Neural cell (in vitro differentiated cells): ENCODE results near the gene CNST. TPM values are rescaled to one million over a fixed set of nuclear protein-coding genes. Genes with fewer than 3 reads are reported as not detected.

Experiments used
- H2AFZ ChIP-seq: fragments of 200-600, 300-800 bp; sonication (generic), shearing (Covaris generic); 2 replicates; pipeline ENCODE4 v1.6.0; 2014; ENCODE audit warnings: low read depth, mild to moderate bottlenecking, antibody characterized with exemption, low read length, moderate library complexity
- H3F3A ChIP-seq: fragments of 200-600 bp; shearing (Covaris generic); 2 replicates; pipeline ENCODE4 v1.6.1; 2016; ENCODE audit warnings: mild to moderate bottlenecking, moderate library complexity, mixed read lengths, antibody characterized with exemption, low read length; ENCODE audit not compliant: insufficient read depth, poor library complexity, severe bottlenecking
- H3K27ac ChIP-seq: fragments of 200-600, 300-800 bp; sonication (generic), shearing (Covaris generic); 2 replicates; pipeline ENCODE4 v1.5.1; 2014; ENCODE audit warnings: mild to moderate bottlenecking, low read length, moderate library complexity
- H3K27me3 ChIP-seq: fragments of 300-800, 200-600 bp; sonication (generic), shearing (Covaris generic); 2 replicates; pipeline ENCODE4 v1.6.0; 2014; ENCODE audit warnings: mild to moderate bottlenecking, low read depth, low read length, moderate library complexity; ENCODE audit not compliant: insufficient read depth
- H3K36me3 ChIP-seq: fragments of 300-800, 200-600 bp; sonication (generic), shearing (Covaris generic); 2 replicates; pipeline ENCODE4 v1.5.1; 2014; ENCODE audit warnings: mild to moderate bottlenecking, antibody characterized with exemption, low read length, moderate library complexity; ENCODE audit not compliant: insufficient read depth
- H3K4me2 ChIP-seq: fragments of 300-800, 200-600 bp; sonication (generic), shearing (Covaris generic); 2 replicates; pipeline ENCODE4 v1.6.0; 2014; ENCODE audit warnings: mild to moderate bottlenecking, low read length
- H3K4me3 ChIP-seq: fragments of 300-800, 200-600 bp; sonication (generic), shearing (Covaris generic); 2 replicates; pipeline ENCODE4 v1.5.1; 2014; ENCODE audit warnings: mild to moderate bottlenecking, low read length, moderate library complexity
- H3K79me2 ChIP-seq: fragments of 200-600 bp; shearing (Covaris generic); replicated peaks from 2 replicates; pipeline ENCODE4 v1.6.0; 2014; ENCODE audit warnings: mild to moderate bottlenecking, low read length, moderate library complexity; ENCODE audit not compliant: insufficient read depth
- H3K9ac ChIP-seq: fragments of 300-800, 200-600 bp; sonication (generic), shearing (Covaris generic); 2 replicates; pipeline ENCODE4 v1.6.1; 2016; ENCODE audit warnings: mild to moderate bottlenecking, low read length, mixed read lengths
- H3K9me2 ChIP-seq: fragments of 200-600 bp; shearing (Covaris generic); 2 replicates; pipeline ENCODE4 v1.6.1; 2016; ENCODE audit warnings: mild to moderate bottlenecking, low read length, mixed read lengths; ENCODE audit not compliant: insufficient read depth
- H3K9me3 ChIP-seq: fragments of 200-600, 300-800 bp; sonication (generic), shearing (Covaris generic); 2 replicates; pipeline ENCODE4 v1.6.1; 2016; ENCODE audit warnings: mild to moderate bottlenecking, mixed run types, low read length, moderate library complexity, mixed read lengths
- H4K20me1 ChIP-seq: fragments of 200-600 bp; shearing (Covaris generic); 2 replicates; pipeline ENCODE4 v1.6.1; 2016; ENCODE audit warnings: mild to moderate bottlenecking, mixed run types; ENCODE audit not compliant: insufficient read depth
- EP300 ChIP-seq: fragments of 450-650 bp; conservative IDR thresholded peaks from 2 replicates; pipeline ENCODE4 v1.6.1; 2014; ENCODE audit warnings: antibody characterized with exemption, mild to moderate bottlenecking, moderate library complexity; ENCODE audit not compliant: poor library complexity, severe bottlenecking
- EZH2 ChIP-seq: fragments of 200-600, 300-800 bp; shearing (Covaris generic), sonication (generic); IDR thresholded peaks from 2 replicates; pipeline ENCODE4 v1.6.1; 2014; ENCODE audit warnings: antibody characterized with exemption, low read length, borderline replicate concordance, mild to moderate bottlenecking; ENCODE audit not compliant: insufficient read depth, poor library complexity, severe bottlenecking
- MXI1 ChIP-seq: fragments of 450-650 bp; conservative IDR thresholded peaks from 2 replicates; pipeline ENCODE4 v1.6.1; 2014; ENCODE audit warnings: antibody characterized with exemption, mild to moderate bottlenecking; ENCODE audit not compliant: poor library complexity, severe bottlenecking
- POLR2AphosphoS5 ChIP-seq: IDR thresholded peaks from 2 replicates; pipeline ENCODE4 v1.6.1; 2012
- RAD21 ChIP-seq: fragments of 450-650 bp; conservative IDR thresholded peaks from 2 replicates; pipeline ENCODE4 v1.6.1; 2014; ENCODE audit warnings: antibody characterized with exemption, mild to moderate bottlenecking, moderate library complexity
- SMC3 ChIP-seq: fragments of 450-650 bp; conservative IDR thresholded peaks from 2 replicates; pipeline ENCODE4 v1.6.1; 2014; ENCODE audit warnings: antibody characterized with exemption, mild to moderate bottlenecking, moderate library complexity; ENCODE audit not compliant: poor library complexity
- TAF1 ChIP-seq: IDR thresholded peaks from 2 replicates; pipeline ENCODE4 v1.6.1; 2012; ENCODE audit warnings: low read depth
- polyA plus RNA-seq: library from polyadenylated mRNA; depleted of rRNA; stranded (reverse); fragments of >200 nt; gene quantifications from 2 replicates; pipeline ENCODE4 v1.2.3, GENCODE V29; 2014
- TF ChIP-seq, protein P1 (sequence below): IDR thresholded peaks from 2 replicates; pipeline ENCODE4 v1.6.1; 2012; ENCODE audit warnings: borderline replicate concordance
- TF ChIP-seq, protein P2 (sequence below): fragments of 450-650 bp; IDR thresholded peaks from 2 replicates; pipeline ENCODE4 v1.5.1; 2014; ENCODE audit warnings: antibody characterized with exemption, mild to moderate bottlenecking, moderate library complexity; ENCODE audit not compliant: poor library complexity, severe bottlenecking

CNST gene
- polyA plus RNA-seq, 1 donor from 2014 or later: 26.3 TPM

DNA sequence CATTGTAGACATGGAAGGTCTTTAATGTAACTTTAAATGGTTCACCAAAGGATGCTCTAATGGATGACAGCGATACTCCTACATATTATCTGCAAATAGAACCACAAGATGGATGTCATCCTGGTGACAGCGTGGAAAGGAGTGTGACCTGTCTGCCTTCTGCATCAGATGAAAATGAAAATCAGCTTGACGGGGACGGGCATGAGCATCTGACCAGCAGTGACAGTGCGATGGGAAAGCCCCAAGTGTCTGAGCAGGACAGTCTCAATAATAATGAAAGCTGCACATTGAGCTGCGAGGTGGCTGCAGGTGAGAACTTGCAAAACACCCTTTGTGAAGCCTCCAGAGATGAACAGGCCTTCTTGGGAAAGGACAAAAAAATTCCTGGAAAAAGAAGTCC is 25.2 kb downstream of the CNST start:
- Histone ChIP-seq H3K36me3 (no peaks in the 10 kb centered on the region), H3K27ac (no peak overlapping the region), H3K4me2 (no peak overlapping the region), H2AFZ (no peak overlapping the region), H3K9me3 (no peaks in the 10 kb centered on the region), H3K27me3 (no peaks in the 10 kb centered on the region), H3K9me2 (no peaks in the 10 kb centered on the region), H3F3A (no peaks in the 10 kb centered on the region), H3K4me3 (no peak overlapping the region), H3K79me2 (peaks cover 3% of the 10 kb centered on the region), H3K9ac (no peak overlapping the region), H4K20me1 (no peaks in the 10 kb centered on the region)
- TF ChIP-seq SMC3 (no peak), MXI1 (no peak), TAF1 (no peak), POLR2AphosphoS5 (no peak), EP300 (no peak), RAD21 (no peak), EZH2 (no peak)
- TF ChIP-seq, protein P1, sequence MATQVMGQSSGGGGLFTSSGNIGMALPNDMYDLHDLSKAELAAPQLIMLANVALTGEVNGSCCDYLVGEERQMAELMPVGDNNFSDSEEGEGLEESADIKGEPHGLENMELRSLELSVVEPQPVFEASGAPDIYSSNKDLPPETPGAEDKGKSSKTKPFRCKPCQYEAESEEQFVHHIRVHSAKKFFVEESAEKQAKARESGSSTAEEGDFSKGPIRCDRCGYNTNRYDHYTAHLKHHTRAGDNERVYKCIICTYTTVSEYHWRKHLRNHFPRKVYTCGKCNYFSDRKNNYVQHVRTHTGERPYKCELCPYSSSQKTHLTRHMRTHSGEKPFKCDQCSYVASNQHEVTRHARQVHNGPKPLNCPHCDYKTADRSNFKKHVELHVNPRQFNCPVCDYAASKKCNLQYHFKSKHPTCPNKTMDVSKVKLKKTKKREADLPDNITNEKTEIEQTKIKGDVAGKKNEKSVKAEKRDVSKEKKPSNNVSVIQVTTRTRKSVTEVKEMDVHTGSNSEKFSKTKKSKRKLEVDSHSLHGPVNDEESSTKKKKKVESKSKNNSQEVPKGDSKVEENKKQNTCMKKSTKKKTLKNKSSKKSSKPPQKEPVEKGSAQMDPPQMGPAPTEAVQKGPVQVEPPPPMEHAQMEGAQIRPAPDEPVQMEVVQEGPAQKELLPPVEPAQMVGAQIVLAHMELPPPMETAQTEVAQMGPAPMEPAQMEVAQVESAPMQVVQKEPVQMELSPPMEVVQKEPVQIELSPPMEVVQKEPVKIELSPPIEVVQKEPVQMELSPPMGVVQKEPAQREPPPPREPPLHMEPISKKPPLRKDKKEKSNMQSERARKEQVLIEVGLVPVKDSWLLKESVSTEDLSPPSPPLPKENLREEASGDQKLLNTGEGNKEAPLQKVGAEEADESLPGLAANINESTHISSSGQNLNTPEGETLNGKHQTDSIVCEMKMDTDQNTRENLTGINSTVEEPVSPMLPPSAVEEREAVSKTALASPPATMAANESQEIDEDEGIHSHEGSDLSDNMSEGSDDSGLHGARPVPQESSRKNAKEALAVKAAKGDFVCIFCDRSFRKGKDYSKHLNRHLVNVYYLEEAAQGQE: no peak
- TF ChIP-seq, protein P2, sequence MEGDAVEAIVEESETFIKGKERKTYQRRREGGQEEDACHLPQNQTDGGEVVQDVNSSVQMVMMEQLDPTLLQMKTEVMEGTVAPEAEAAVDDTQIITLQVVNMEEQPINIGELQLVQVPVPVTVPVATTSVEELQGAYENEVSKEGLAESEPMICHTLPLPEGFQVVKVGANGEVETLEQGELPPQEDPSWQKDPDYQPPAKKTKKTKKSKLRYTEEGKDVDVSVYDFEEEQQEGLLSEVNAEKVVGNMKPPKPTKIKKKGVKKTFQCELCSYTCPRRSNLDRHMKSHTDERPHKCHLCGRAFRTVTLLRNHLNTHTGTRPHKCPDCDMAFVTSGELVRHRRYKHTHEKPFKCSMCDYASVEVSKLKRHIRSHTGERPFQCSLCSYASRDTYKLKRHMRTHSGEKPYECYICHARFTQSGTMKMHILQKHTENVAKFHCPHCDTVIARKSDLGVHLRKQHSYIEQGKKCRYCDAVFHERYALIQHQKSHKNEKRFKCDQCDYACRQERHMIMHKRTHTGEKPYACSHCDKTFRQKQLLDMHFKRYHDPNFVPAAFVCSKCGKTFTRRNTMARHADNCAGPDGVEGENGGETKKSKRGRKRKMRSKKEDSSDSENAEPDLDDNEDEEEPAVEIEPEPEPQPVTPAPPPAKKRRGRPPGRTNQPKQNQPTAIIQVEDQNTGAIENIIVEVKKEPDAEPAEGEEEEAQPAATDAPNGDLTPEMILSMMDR: no peak

DNA sequence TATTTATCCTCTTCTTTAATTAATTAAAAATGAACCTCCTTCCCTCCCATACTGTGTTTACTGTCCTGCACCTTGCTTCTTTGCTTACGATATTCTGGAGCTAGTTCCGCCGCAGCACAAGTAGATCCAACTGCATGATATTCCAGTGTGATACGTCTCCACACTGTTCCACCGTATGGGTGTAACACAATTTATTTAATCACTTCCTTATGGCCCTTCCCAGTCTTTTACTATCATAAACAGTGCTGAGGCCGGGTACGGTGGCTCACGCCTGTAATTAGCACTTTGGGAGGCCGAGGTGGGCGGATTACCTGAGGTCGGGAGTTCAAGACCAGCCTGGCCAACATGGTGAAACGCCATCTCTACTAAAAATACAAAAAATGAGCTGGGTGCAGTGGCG is 25.7 kb downstream of the CNST start:
- Histone ChIP-seq H3K36me3 (no peaks in the 10 kb centered on the region), H3K79me2 (peaks cover 3% of the 10 kb centered on the region), H3K9ac (no peak overlapping the region), H4K20me1 (no peaks in the 10 kb centered on the region), H3K9me2 (no peaks in the 10 kb centered on the region), H3K27ac (no peak overlapping the region), H2AFZ (no peak overlapping the region), H3F3A (no peaks in the 10 kb centered on the region), H3K9me3 (no peaks in the 10 kb centered on the region), H3K27me3 (no peaks in the 10 kb centered on the region), H3K4me2 (no peak overlapping the region), H3K4me3 (no peak overlapping the region)
- TF ChIP-seq EP300: no peak
- no peak for TF ChIP-seq MXI1
- TF ChIP-seq, protein P2: no peak
- no peak for TF ChIP-seq EZH2
- TF ChIP-seq RAD21: no peak
- TF ChIP-seq SMC3: no peak
- TF ChIP-seq TAF1: no peak
- TF ChIP-seq, protein P1: no peak
- TF ChIP-seq POLR2AphosphoS5: no peak
